Fibroblast of pulmonary artery (primary cell): ENCODE measurements around the gene OR2L5.

Experiments
- DNase-seq: peaks from one replicate; pipeline ENCODE4 v3.0.0-alpha.2; 2010; ENCODE audit warnings: low read depth
- H3K4me3 ChIP-seq: replicated peaks from 2 replicates; pipeline ENCODE4 v1.5.1; 2011; ENCODE audit warnings: low read depth, mild to moderate bottlenecking, control low read depth, low read length, moderate library complexity
- CTCF ChIP-seq: IDR thresholded peaks from 2 replicates; pipeline ENCODE4 v1.5.1; 2011; ENCODE audit warnings: mild to moderate bottlenecking, control low read depth, low read length, inconsistent platforms; ENCODE audit errors: missing control alignments

The OR2L5 gene

GRCh38 chr1:248013229-248013710, at the start of gene OR2L5:
OR2L5 (plus strand) TSS chr1:248013660; CDS start chr1:248021948, 8,288 bp downstream.
- H3K4me3 ChIP-seq, result no peak within 1 kb of the TSS
- TF ChIP-seq CTCF, result no peak
- no peak for DNase-seq

- no peak for DNase-seq
- H3K4me3 ChIP-seq, result no peak within 1 kb of the TSS
- no peak for TF ChIP-seq CTCF
These were observed 48.5 kb upstream of the OR2L5 start, which contains the start of gene OR2AK2 for GRCh38 chr1:247964933-247965332. OR2AK2 (plus strand) TSS chr1:247965233; CDS start chr1:247965377, 144 bp downstream.

GRCh38 chr1:247966532-247967204, 46.8 kb upstream of the OR2L5 start:
- TF ChIP-seq CTCF, result no peak
- no peak for DNase-seq
- no peak overlapping the region for H3K4me3 ChIP-seq

- no peak overlapping the region for H3K4me3 ChIP-seq
- no peak for TF ChIP-seq CTCF
- DNase-seq, result no peak
These were observed 20.5 kb upstream of the OR2L5 start for GRCh38 chr1:247992986-247993385.

GRCh38 chr1:247998811-247999210, 14.6 kb upstream of the OR2L5 start:
- no peak overlapping the region for H3K4me3 ChIP-seq
- no peak for DNase-seq
- no peak for TF ChIP-seq CTCF

- TF ChIP-seq CTCF, result no peak
- no peak overlapping the region for H3K4me3 ChIP-seq
- no peak for DNase-seq
These were observed 13.3 kb upstream of the OR2L5 start for GRCh38 chr1:248000169-248000568.

GRCh38 chr1:248007778-248008177, 5.7 kb upstream of the OR2L5 start:
- no peak for DNase-seq
- TF ChIP-seq CTCF, result no peak
- H3K4me3 ChIP-seq, result no peak overlapping the region
